ENCODE measurements around the gene NEDD8.
"Not testable (repeated sequence)": the region's sequence is repeated elsewhere in the genome, so short reads cannot be mapped to it uniquely, and the experiment has no call there.

GRCh38 chr14:24245350-24245749 is 13.2 kb upstream of the NEDD8 start:
- not testable (repeated sequence) for TF ChIP-seq CTCF (IDR thresholded peaks at IDR 0.05; ENCODE audit: insufficient read depth, low read depth, low read length); EZH2 (IDR thresholded peaks at IDR 0.05; ENCODE audit: insufficient read depth, low read length)

Measured in astrocyte (in vitro differentiated cells and primary cell).